ENCODE data around the gene BAIAP3.

DNA sequence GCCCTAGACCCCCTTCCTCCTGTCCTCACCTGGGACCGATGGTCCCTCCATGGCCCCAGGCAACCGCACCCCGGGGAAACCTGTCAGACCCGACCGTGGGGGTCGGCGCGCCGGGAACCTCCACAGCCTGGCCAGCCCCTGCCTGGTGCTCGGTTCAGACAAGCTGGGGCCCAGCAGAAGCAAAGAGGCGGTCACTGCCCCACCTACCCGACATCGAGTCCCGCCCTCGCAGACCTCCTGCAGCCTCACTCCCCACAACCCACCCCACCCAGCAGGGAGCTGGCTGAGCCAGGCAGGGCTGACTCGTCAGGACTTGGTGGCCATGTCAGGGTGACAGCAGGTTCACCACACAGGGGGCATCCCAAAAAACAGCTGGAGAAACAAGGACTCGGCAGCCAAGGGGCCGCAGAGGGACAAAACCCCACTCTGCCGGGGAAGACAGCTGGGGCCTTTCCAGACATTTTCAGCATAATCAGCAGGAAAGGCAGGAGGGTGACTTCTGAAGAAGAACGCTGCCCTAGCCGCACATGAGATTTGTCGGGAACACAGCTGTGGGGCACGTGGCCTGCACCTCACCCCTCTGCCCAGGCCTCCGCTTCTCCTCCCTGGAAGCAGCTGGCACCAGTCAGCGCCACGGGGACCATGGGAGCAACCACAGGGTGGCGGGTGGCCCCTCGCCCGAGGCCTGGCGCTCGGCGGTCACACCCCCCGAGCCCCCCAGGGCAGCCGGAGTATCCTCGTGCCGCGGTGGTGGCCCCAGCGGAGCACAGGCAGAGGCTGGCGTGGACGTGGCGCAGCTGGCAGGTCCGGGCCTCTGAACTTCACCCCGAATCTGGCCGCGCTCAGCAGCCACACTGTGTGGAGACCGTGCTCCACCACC is 41.2 kb downstream of the BAIAP3 start:
- TF ChIP-seq, protein P1, sequence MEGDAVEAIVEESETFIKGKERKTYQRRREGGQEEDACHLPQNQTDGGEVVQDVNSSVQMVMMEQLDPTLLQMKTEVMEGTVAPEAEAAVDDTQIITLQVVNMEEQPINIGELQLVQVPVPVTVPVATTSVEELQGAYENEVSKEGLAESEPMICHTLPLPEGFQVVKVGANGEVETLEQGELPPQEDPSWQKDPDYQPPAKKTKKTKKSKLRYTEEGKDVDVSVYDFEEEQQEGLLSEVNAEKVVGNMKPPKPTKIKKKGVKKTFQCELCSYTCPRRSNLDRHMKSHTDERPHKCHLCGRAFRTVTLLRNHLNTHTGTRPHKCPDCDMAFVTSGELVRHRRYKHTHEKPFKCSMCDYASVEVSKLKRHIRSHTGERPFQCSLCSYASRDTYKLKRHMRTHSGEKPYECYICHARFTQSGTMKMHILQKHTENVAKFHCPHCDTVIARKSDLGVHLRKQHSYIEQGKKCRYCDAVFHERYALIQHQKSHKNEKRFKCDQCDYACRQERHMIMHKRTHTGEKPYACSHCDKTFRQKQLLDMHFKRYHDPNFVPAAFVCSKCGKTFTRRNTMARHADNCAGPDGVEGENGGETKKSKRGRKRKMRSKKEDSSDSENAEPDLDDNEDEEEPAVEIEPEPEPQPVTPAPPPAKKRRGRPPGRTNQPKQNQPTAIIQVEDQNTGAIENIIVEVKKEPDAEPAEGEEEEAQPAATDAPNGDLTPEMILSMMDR (IDR thresholded peaks at IDR 0.05; ENCODE audit: borderline replicate concordance, extremely low read depth, low read length, poor library complexity, severe bottlenecking): no peak
- no peak for TF ChIP-seq EZH2 (IDR thresholded peaks at IDR 0.05; ENCODE audit: borderline replicate concordance, low read depth, low read length, severe bottlenecking)
